ENCODE measurements around the gene KIAA1549.
A peak's percentile ranks its signal among the peaks of the same experiment; 100 is the strongest.
"Not testable (repeated sequence)": the region's sequence is repeated elsewhere in the genome, so short reads cannot be mapped to it uniquely, and the experiment has no call there.

KIAA1549 gene

GRCh38 chr7:138802706-138803105 is 178.5 kb downstream of the KIAA1549 start:
- Histone ChIP-seq H3K27ac (ENCODE audit: low read depth, low read length) (no peak overlapping the region), H3K4me3 (ENCODE audit: low read depth in 1 of 2, low read length in 2 of 2) (no peak overlapping the region), H3K9me3 (ENCODE audit: control insufficient read depth in 1 of 2, low read length in 2 of 2) (no peaks in the 10 kb centered on the region), H3K4me1 (ENCODE audit: control insufficient read depth in 1 of 2, insufficient read depth in 2 of 2, low read length in 2 of 2) (peaks cover 3 to 15% of the 10 kb centered on the region in 2 donors), H3K36me3 (ENCODE audit: control insufficient read depth in 1 of 2, insufficient read depth in 2 of 2, low read length in 2 of 2) (no peaks in the 10 kb centered on the region), H3K9ac (ENCODE audit: low read depth in 1 of 2, low read length in 2 of 2) (no peak overlapping the region), H3K27me3 (ENCODE audit: control insufficient read depth in 1 of 2, insufficient read depth in 2 of 2, low read length in 2 of 2) (no peaks in the 10 kb centered on the region)

GRCh38 chr7:138801256-138801655 is 179.9 kb downstream of the KIAA1549 start:
- Histone ChIP-seq H3K9ac (ENCODE audit: low read depth in 1 of 2, low read length in 2 of 2) (no peak overlapping the region), H3K4me3 (ENCODE audit: low read depth in 1 of 2, low read length in 2 of 2) (no peak overlapping the region), H3K27me3 (ENCODE audit: control insufficient read depth in 1 of 2, insufficient read depth in 2 of 2, low read length in 2 of 2) (no peaks in the 10 kb centered on the region), H3K9me3 (ENCODE audit: control insufficient read depth in 1 of 2, low read length in 2 of 2) (no peaks in the 10 kb centered on the region), H3K27ac (ENCODE audit: low read depth, low read length) (no peak overlapping the region), H3K4me1 (ENCODE audit: control insufficient read depth in 1 of 2, insufficient read depth in 2 of 2, low read length in 2 of 2) (peaks cover 3 to 15% of the 10 kb centered on the region in 2 donors), H3K36me3 (ENCODE audit: control insufficient read depth in 1 of 2, insufficient read depth in 2 of 2, low read length in 2 of 2) (no peaks in the 10 kb centered on the region)

- Histone ChIP-seq H3K27me3 (ENCODE audit: control insufficient read depth in 1 of 2, insufficient read depth in 2 of 2, low read length in 2 of 2) (no peaks in the 10 kb centered on the region), H3K27ac (ENCODE audit: low read depth, low read length) (peak overlapping the region; percentile 0), H3K36me3 (ENCODE audit: control insufficient read depth in 1 of 2, insufficient read depth in 2 of 2, low read length in 2 of 2) (no peaks in the 10 kb centered on the region), H3K4me3 (ENCODE audit: low read depth in 1 of 2, low read length in 2 of 2) (no peak overlapping the region), H3K9me3 (ENCODE audit: control insufficient read depth in 1 of 2, low read length in 2 of 2) (no peaks in the 10 kb centered on the region), H3K9ac (ENCODE audit: low read depth in 1 of 2, low read length in 2 of 2) (no peak overlapping the region), H3K4me1 (ENCODE audit: control insufficient read depth in 1 of 2, insufficient read depth in 2 of 2, low read length in 2 of 2) (peaks cover 3 to 15% of the 10 kb centered on the region in 2 donors)
Measured at GRCh38 chr7:138799336-138800000, 181.7 kb downstream of the KIAA1549 start.

GRCh38 chr7:138798836-138799235 is 182.4 kb downstream of the KIAA1549 start:
- H3K4me1 ChIP-seq (ENCODE audit: control insufficient read depth in 1 of 2, insufficient read depth in 2 of 2, low read length in 2 of 2): peaks cover 3 to 15% of the 10 kb centered on the region in 2 donors
- no peaks in the 10 kb centered on the region for H3K9me3 ChIP-seq (ENCODE audit: control insufficient read depth in 1 of 2, low read length in 2 of 2)
- H3K36me3 ChIP-seq (ENCODE audit: control insufficient read depth in 1 of 2, insufficient read depth in 2 of 2, low read length in 2 of 2): no peaks in the 10 kb centered on the region
- peak overlapping the region; percentile 0 for H3K27ac ChIP-seq (ENCODE audit: low read depth, low read length)
- no peaks in the 10 kb centered on the region for H3K27me3 ChIP-seq (ENCODE audit: control insufficient read depth in 1 of 2, insufficient read depth in 2 of 2, low read length in 2 of 2)
- no peak overlapping the region for H3K9ac ChIP-seq (ENCODE audit: low read depth in 1 of 2, low read length in 2 of 2)
- no peak overlapping the region for H3K4me3 ChIP-seq (ENCODE audit: low read depth in 1 of 2, low read length in 2 of 2)

GRCh38 chr7:138797715-138798320 is 183.4 kb downstream of the KIAA1549 start, which contains the start of the genes ATP6V0A4 and TMEM213:
TSS of gene ATP6V0A4 (minus strand) at chr7:138798196. CDS start at chr7:138771247, 26,949 bp downstream.
TSS of gene TMEM213 (plus strand) at chr7:138797994. CDS start at chr7:138798105, 111 bp downstream.
- no peaks in the 10 kb centered on the region for H3K36me3 ChIP-seq (ENCODE audit: control insufficient read depth in 1 of 2, insufficient read depth in 2 of 2, low read length in 2 of 2)
- peak within 1 kb of the TSS; percentile 0 for H3K27ac ChIP-seq (ENCODE audit: low read depth, low read length)
- H3K9ac ChIP-seq (ENCODE audit: low read depth in 1 of 2, low read length in 2 of 2): no peak within 1 kb of the TSS
- no peak within 1 kb of the TSS for H3K4me3 ChIP-seq (ENCODE audit: low read depth in 1 of 2, low read length in 2 of 2)
- no peaks in the 10 kb centered on the region for H3K9me3 ChIP-seq (ENCODE audit: control insufficient read depth in 1 of 2, low read length in 2 of 2)
- H3K27me3 ChIP-seq (ENCODE audit: control insufficient read depth in 1 of 2, insufficient read depth in 2 of 2, low read length in 2 of 2): no peaks in the 10 kb centered on the region
- H3K4me1 ChIP-seq (ENCODE audit: control insufficient read depth in 1 of 2, insufficient read depth in 2 of 2, low read length in 2 of 2): peaks cover 3 to 15% of the 10 kb centered on the region in 2 donors

GRCh38 chr7:138797046-138797445 is 184.1 kb downstream of the KIAA1549 start:
- not testable (repeated sequence) for H3K27me3 ChIP-seq (ENCODE audit: control insufficient read depth in 1 of 2, insufficient read depth in 2 of 2, low read length in 2 of 2); H3K4me3 ChIP-seq (ENCODE audit: low read depth in 1 of 2, low read length in 2 of 2); H3K27ac ChIP-seq (ENCODE audit: low read depth, low read length); H3K36me3 ChIP-seq (ENCODE audit: control insufficient read depth in 1 of 2, insufficient read depth in 2 of 2, low read length in 2 of 2); H3K9me3 ChIP-seq (ENCODE audit: control insufficient read depth in 1 of 2, low read length in 2 of 2); H3K9ac ChIP-seq (ENCODE audit: low read depth in 1 of 2, low read length in 2 of 2)
- H3K4me1 ChIP-seq (ENCODE audit: control insufficient read depth in 1 of 2, insufficient read depth in 2 of 2, low read length in 2 of 2): peaks cover 3 to 15% of the 10 kb centered on the region in 2 donors

GRCh38 chr7:138796038-138796615 is 185.1 kb downstream of the KIAA1549 start:
- Histone ChIP-seq H3K27me3 (ENCODE audit: control insufficient read depth in 1 of 2, insufficient read depth in 2 of 2, low read length in 2 of 2) (no peaks in the 10 kb centered on the region), H3K27ac (ENCODE audit: low read depth, low read length) (no peak overlapping the region), H3K4me1 (ENCODE audit: control insufficient read depth in 1 of 2, insufficient read depth in 2 of 2, low read length in 2 of 2) (peaks cover 3 to 9% of the 10 kb centered on the region in 2 donors), H3K9ac (ENCODE audit: low read depth in 1 of 2, low read length in 2 of 2) (no peak overlapping the region), H3K9me3 (ENCODE audit: control insufficient read depth in 1 of 2, low read length in 2 of 2) (no peaks in the 10 kb centered on the region), H3K4me3 (ENCODE audit: low read depth in 1 of 2, low read length in 2 of 2) (no peak overlapping the region), H3K36me3 (ENCODE audit: control insufficient read depth in 1 of 2, insufficient read depth in 2 of 2, low read length in 2 of 2) (no peaks in the 10 kb centered on the region)

GRCh38 chr7:138785587-138786437 is 195.4 kb downstream of the KIAA1549 start:
- no peaks in the 10 kb centered on the region for H3K4me1 ChIP-seq (ENCODE audit: control insufficient read depth in 1 of 2, insufficient read depth in 2 of 2, low read length in 2 of 2)
- no peaks in the 10 kb centered on the region for H3K9me3 ChIP-seq (ENCODE audit: control insufficient read depth in 1 of 2, low read length in 2 of 2)
- H3K27me3 ChIP-seq (ENCODE audit: control insufficient read depth in 1 of 2, insufficient read depth in 2 of 2, low read length in 2 of 2): no peaks in the 10 kb centered on the region
- H3K9ac ChIP-seq (ENCODE audit: low read depth in 1 of 2, low read length in 2 of 2): no peak overlapping the region
- H3K36me3 ChIP-seq (ENCODE audit: control insufficient read depth in 1 of 2, insufficient read depth in 2 of 2, low read length in 2 of 2): no peaks in the 10 kb centered on the region
- H3K4me3 ChIP-seq (ENCODE audit: low read depth in 1 of 2, low read length in 2 of 2): no peak overlapping the region
- H3K27ac ChIP-seq (ENCODE audit: low read depth, low read length): no peak overlapping the region

GRCh38 chr7:138784692-138785091 is 196.5 kb downstream of the KIAA1549 start:
- Histone ChIP-seq H3K27me3 (ENCODE audit: control insufficient read depth in 1 of 2, insufficient read depth in 2 of 2, low read length in 2 of 2) (no peaks in the 10 kb centered on the region), H3K27ac (ENCODE audit: low read depth, low read length) (no peak overlapping the region), H3K4me1 (ENCODE audit: control insufficient read depth in 1 of 2, insufficient read depth in 2 of 2, low read length in 2 of 2) (no peaks in the 10 kb centered on the region), H3K4me3 (ENCODE audit: low read depth in 1 of 2, low read length in 2 of 2) (no peak overlapping the region), H3K9me3 (ENCODE audit: control insufficient read depth in 1 of 2, low read length in 2 of 2) (no peaks in the 10 kb centered on the region), H3K9ac (ENCODE audit: low read depth in 1 of 2, low read length in 2 of 2) (no peak overlapping the region), H3K36me3 (ENCODE audit: control insufficient read depth in 1 of 2, insufficient read depth in 2 of 2, low read length in 2 of 2) (no peaks in the 10 kb centered on the region)
